ENCODE measurements around the gene SERPINA3.

DNA sequence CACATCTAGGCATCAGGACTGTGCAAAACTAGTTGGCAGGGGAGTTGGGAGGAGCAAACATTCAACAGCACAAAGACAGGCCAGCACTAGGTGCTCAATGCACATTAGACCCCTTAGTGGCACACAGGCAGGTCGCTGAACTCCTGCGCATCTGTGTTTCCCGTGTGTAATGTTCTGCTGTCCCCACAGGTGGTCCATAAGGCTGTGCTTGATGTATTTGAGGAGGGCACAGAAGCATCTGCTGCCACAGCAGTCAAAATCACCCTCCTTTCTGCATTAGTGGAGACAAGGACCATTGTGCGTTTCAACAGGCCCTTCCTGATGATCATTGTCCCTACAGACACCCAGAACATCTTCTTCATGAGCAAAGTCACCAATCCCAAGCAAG, 11.2 kb downstream of the SERPINA3 start:
- TF ChIP-seq, protein P1, sequence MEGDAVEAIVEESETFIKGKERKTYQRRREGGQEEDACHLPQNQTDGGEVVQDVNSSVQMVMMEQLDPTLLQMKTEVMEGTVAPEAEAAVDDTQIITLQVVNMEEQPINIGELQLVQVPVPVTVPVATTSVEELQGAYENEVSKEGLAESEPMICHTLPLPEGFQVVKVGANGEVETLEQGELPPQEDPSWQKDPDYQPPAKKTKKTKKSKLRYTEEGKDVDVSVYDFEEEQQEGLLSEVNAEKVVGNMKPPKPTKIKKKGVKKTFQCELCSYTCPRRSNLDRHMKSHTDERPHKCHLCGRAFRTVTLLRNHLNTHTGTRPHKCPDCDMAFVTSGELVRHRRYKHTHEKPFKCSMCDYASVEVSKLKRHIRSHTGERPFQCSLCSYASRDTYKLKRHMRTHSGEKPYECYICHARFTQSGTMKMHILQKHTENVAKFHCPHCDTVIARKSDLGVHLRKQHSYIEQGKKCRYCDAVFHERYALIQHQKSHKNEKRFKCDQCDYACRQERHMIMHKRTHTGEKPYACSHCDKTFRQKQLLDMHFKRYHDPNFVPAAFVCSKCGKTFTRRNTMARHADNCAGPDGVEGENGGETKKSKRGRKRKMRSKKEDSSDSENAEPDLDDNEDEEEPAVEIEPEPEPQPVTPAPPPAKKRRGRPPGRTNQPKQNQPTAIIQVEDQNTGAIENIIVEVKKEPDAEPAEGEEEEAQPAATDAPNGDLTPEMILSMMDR (IDR thresholded peaks at IDR 0.05; ENCODE audit: low read depth, low read length): no peak
- TF ChIP-seq EZH2phosphoT487 (IDR thresholded peaks at IDR 0.05; ENCODE audit: low read depth): no peak

All from OCI-LY3 (cell line).